Measurements from ENCODE around the gene TTC9B.
"Not testable (repeated sequence)": the region's sequence is repeated elsewhere in the genome, so short reads cannot be mapped to it uniquely, and the experiment has no call there.

Gene TTC9B

GRCh38 chr19:40184273-40184672 is 33.9 kb downstream of the TTC9B start:
- no peak for DNase-seq (ENCODE audit: low read depth)
- no peak for TF ChIP-seq CTCF (conservative IDR thresholded peaks at IDR 0.05; ENCODE audit: low read length)
- H3K4me3 ChIP-seq (ENCODE audit: low read length) = no peak overlapping the region

- TF ChIP-seq CTCF (conservative IDR thresholded peaks at IDR 0.05; ENCODE audit: low read length) = no peak
- H3K4me3 ChIP-seq (ENCODE audit: low read length) = no peak overlapping the region
- DNase-seq (ENCODE audit: low read depth) = no peak
Measured at GRCh38 chr19:40178756-40179155, 39.4 kb downstream of the TTC9B start.

DNA sequence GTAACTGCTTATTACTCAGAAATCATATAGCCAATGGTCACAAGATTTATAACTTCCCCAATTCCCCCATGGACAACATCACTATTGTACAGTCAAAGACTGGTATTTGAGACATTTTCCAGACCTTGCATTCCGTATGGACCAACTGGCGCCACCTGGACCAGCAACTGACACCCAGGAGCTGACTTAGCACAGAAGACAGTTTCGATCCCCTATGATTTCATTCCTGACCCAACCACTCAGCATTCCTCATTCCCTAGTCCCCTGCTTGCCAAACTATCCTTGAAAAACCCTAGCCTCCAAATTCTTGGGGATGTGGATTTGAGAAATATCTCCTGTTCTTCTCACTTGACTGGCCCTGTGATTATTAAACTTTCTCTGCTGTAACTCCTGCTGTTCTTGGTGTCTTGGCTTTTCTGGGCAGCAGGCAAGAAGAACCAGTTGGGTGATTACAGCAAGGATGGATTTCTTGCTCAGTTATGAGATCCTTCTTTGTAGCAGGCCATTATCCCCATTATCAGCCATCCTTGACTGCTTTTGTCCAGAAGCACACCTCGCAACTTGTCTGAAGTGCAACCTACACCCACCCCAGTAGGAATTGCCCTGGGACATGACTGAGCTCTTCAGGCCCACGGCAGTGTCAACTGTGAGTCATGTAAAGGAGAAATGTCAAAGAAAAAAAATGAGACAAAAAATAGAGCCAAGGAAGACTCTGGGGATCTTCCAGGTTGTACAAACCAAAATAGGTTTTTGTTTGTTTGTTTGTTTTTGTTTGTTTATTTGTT is 40.7 kb downstream of the TTC9B start:
- no peak for TF ChIP-seq CTCF (conservative IDR thresholded peaks at IDR 0.05; ENCODE audit: low read length)
- DNase-seq (ENCODE audit: low read depth) = no peak
- no peak overlapping the region for H3K4me3 ChIP-seq (ENCODE audit: low read length)

DNA sequence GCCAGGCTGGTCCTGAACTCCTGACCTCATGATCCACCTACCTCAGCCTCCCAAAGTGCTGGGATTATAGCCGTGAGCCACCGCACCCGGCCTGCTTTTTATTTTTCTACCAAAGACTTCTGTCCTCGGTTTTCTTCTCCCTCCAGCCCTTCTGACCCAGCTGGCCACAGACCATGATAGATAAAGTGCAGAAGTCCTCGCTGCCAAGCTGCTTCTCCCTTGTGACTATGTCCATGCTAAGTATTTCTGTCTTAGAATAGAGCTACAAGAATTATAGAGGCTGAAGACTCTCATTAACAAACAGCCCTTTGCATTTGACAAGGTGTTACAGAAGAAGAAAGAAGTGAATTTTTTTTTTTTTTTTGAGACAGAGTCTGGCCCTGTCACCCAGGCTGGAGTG is 42.4 kb downstream of the TTC9B start:
- TF ChIP-seq CTCF (conservative IDR thresholded peaks at IDR 0.05; ENCODE audit: low read length) = no peak
- no peak overlapping the region for H3K4me3 ChIP-seq (ENCODE audit: low read length)
- no peak for DNase-seq (ENCODE audit: low read depth)

GRCh38 chr19:40174092-40174491 is 44.1 kb downstream of the TTC9B start:
- H3K4me3 ChIP-seq (ENCODE audit: low read length) = no peak overlapping the region
- DNase-seq (ENCODE audit: low read depth) = no peak
- TF ChIP-seq CTCF (conservative IDR thresholded peaks at IDR 0.05; ENCODE audit: low read length) = no peak

GRCh38 chr19:40171293-40171692 is 46.9 kb downstream of the TTC9B start:
- DNase-seq (ENCODE audit: low read depth); H3K4me3 ChIP-seq (ENCODE audit: low read length): not testable (repeated sequence)

DNA sequence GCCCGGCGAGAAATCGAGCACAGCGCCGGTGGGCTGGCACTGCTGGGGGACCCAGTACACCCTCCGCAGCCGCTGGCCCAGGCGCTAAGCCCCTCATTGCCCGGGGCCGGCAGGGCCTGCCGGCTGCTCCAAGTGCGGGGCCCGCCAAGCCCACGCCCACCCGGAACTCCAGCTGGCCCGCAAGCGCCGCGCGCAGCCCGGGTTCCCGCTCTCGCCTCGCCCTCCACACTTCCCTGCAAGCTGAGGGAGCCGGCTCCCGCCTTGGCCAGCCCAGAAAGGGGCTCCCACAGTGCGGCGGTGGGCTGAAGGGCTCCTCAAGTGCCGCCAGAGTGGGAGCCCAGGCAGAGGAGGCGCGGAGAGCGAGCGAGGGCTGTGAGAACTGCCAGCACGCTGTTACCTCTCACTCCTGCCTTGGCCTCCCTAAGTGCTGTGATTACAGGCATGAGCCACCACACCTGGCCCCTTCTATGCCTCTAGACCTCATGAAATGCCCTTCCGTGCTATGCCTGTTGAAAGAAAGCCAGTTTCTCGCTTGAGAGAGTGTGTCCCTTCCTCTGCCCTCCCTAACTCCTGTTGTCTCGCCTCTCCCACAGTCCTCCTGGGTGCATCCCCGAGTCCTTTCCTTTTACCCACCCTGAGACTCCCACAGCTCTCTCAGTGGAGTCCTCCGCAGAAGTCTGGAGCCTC is 47.7 kb downstream of the TTC9B start:
- not testable (repeated sequence) for H3K4me3 ChIP-seq (ENCODE audit: low read length); DNase-seq (ENCODE audit: low read depth)

GRCh38 chr19:40169482-40170302 is 48.5 kb downstream of the TTC9B start:
- not testable (repeated sequence) for DNase-seq (ENCODE audit: low read depth); H3K4me3 ChIP-seq (ENCODE audit: low read length)

Measured in AG10803 (cell line).